ENCODE results near the gene GPRC5C. TPM values are rescaled to one million over a fixed set of nuclear protein-coding genes. Genes with fewer than 3 reads are reported as not detected.

Gene GPRC5C
- total and polyA plus RNA-seq, 2 experiments from 2014 or later, result 106 to 114 TPM

- Histone ChIP-seq H3K27me3 (no peaks in the 10 kb centered on the region), H3K36me3 (no peaks in the 10 kb centered on the region), H3K27ac (no peak overlapping the region), H3K4me1 (ENCODE audit: low read depth) (peaks cover 32% of the 10 kb centered on the region), H3K4me3 (no peak overlapping the region), H3K9me3 (ENCODE audit: low read depth) (no peaks in the 10 kb centered on the region)
- TF ChIP-seq CTCF (IDR thresholded peaks at IDR 0.05; ENCODE audit: low read depth, low read length), result no peak
- DNase-seq (ENCODE audit: low read depth in 1 of 2, low spot score in 1 of 2), result no peak
Measured at GRCh38 chr17:74389084-74389753, 42.7 kb upstream of the GPRC5C start.

GRCh38 chr17:74389937-74390679 is 41.8 kb upstream of the GPRC5C start:
- H3K4me3 ChIP-seq, result no peak overlapping the region
- H3K27ac ChIP-seq, result peak overlapping the region; percentile 95
- TF ChIP-seq CTCF (IDR thresholded peaks at IDR 0.05; ENCODE audit: low read depth, low read length), result no peak
- no peaks in the 10 kb centered on the region for H3K9me3 ChIP-seq (ENCODE audit: low read depth)
- DNase-seq (ENCODE audit: low read depth in 1 of 2, low spot score in 1 of 2), result no peak
- H3K36me3 ChIP-seq, result no peaks in the 10 kb centered on the region
- peaks cover 36% of the 10 kb centered on the region for H3K4me1 ChIP-seq (ENCODE audit: low read depth)
- H3K27me3 ChIP-seq, result no peaks in the 10 kb centered on the region

- Histone ChIP-seq H3K27ac (peak overlapping the region; percentile 95), H3K9me3 (ENCODE audit: low read depth) (no peaks in the 10 kb centered on the region)
- no peak for TF ChIP-seq CTCF (IDR thresholded peaks at IDR 0.05; ENCODE audit: low read depth, low read length)
Measured at GRCh38 chr17:74390680-74391653, 40.9 kb upstream of the GPRC5C start.

GRCh38 chr17:74391771-74392170 is 40.1 kb upstream of the GPRC5C start:
- peak overlapping the region; percentile 95 for H3K27ac ChIP-seq
- H3K36me3 ChIP-seq, result no peaks in the 10 kb centered on the region
- H3K27me3 ChIP-seq, result no peaks in the 10 kb centered on the region
- DNase-seq (ENCODE audit: low read depth in 1 of 2, low spot score in 1 of 2), result no peak
- H3K4me1 ChIP-seq (ENCODE audit: low read depth), result peaks cover 32% of the 10 kb centered on the region
- no peaks in the 10 kb centered on the region for H3K9me3 ChIP-seq (ENCODE audit: low read depth)
- H3K4me3 ChIP-seq, result no peak overlapping the region
- TF ChIP-seq CTCF (IDR thresholded peaks at IDR 0.05; ENCODE audit: low read depth, low read length), result no peak

More at GRCh38 chr17:74390680-74391653, 40.9 kb upstream of the GPRC5C start:
- peak in 1 of 2 donors; percentile 30 for DNase-seq (ENCODE audit: low read depth in 1 of 2, low spot score in 1 of 2)
- Histone ChIP-seq H3K4me3 (no peak overlapping the region), H3K4me1 (ENCODE audit: low read depth) (peaks cover 38% of the 10 kb centered on the region), H3K36me3 (no peaks in the 10 kb centered on the region), H3K27me3 (no peaks in the 10 kb centered on the region)

GRCh38 chr17:74392848-74393247 is 39.0 kb upstream of the GPRC5C start:
- Histone ChIP-seq H3K27ac (no peak overlapping the region), H3K4me3 (no peak overlapping the region), H3K36me3 (no peaks in the 10 kb centered on the region), H3K4me1 (ENCODE audit: low read depth) (peaks cover 32% of the 10 kb centered on the region), H3K9me3 (ENCODE audit: low read depth) (no peaks in the 10 kb centered on the region), H3K27me3 (no peaks in the 10 kb centered on the region)
- DNase-seq (ENCODE audit: low read depth in 1 of 2, low spot score in 1 of 2), result no peak
- no peak for TF ChIP-seq CTCF (IDR thresholded peaks at IDR 0.05; ENCODE audit: low read depth, low read length)

Data from cardiac muscle cell (in vitro differentiated cells and primary cell).